ENCODE data around the gene FAM167B.
A peak's percentile ranks its signal among the peaks of the same experiment; 100 is the strongest.

Gene FAM167B

GRCh38 chr1:32239337-32239736 is 7.7 kb upstream of the FAM167B start:
- DNase-seq (ENCODE audit: low read depth in 2 of 2) = no peak
- TF ChIP-seq, protein P1, sequence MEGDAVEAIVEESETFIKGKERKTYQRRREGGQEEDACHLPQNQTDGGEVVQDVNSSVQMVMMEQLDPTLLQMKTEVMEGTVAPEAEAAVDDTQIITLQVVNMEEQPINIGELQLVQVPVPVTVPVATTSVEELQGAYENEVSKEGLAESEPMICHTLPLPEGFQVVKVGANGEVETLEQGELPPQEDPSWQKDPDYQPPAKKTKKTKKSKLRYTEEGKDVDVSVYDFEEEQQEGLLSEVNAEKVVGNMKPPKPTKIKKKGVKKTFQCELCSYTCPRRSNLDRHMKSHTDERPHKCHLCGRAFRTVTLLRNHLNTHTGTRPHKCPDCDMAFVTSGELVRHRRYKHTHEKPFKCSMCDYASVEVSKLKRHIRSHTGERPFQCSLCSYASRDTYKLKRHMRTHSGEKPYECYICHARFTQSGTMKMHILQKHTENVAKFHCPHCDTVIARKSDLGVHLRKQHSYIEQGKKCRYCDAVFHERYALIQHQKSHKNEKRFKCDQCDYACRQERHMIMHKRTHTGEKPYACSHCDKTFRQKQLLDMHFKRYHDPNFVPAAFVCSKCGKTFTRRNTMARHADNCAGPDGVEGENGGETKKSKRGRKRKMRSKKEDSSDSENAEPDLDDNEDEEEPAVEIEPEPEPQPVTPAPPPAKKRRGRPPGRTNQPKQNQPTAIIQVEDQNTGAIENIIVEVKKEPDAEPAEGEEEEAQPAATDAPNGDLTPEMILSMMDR (IDR thresholded peaks at IDR 0.05; ENCODE audit: low read depth, low read length) = no peak
- no peak overlapping the region for H3K4me3 ChIP-seq (replicated peaks in 1 of 2; ENCODE audit: low read depth in 2 of 2, low read length in 2 of 2)

DNA sequence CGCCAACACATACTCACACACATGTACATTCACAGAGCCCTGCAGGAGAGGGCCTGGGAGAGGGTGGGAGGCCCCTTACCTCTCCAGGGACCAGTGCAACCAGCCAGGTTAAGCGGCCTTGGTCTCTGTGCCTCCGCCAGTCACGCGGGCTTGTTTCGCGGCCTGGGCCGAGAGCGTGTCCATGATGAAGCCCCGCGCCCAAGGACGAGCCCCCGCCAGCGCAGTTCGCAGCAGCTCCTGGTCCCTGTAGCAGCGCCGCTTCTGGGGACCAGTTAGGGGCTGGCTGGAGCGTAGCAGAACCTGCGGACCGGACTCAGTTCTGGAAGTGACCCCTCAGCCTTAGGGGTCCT is 7.3 kb upstream of the FAM167B start:
- TF ChIP-seq, protein P1 (IDR thresholded peaks at IDR 0.05; ENCODE audit: low read depth, low read length) = no peak
- peak overlapping the region in 1 of 2 donors; percentile 62 for H3K4me3 ChIP-seq (replicated peaks in 1 of 2; ENCODE audit: low read depth in 2 of 2, low read length in 2 of 2)
- DNase-seq (ENCODE audit: low read depth in 2 of 2) = no peak

DNA sequence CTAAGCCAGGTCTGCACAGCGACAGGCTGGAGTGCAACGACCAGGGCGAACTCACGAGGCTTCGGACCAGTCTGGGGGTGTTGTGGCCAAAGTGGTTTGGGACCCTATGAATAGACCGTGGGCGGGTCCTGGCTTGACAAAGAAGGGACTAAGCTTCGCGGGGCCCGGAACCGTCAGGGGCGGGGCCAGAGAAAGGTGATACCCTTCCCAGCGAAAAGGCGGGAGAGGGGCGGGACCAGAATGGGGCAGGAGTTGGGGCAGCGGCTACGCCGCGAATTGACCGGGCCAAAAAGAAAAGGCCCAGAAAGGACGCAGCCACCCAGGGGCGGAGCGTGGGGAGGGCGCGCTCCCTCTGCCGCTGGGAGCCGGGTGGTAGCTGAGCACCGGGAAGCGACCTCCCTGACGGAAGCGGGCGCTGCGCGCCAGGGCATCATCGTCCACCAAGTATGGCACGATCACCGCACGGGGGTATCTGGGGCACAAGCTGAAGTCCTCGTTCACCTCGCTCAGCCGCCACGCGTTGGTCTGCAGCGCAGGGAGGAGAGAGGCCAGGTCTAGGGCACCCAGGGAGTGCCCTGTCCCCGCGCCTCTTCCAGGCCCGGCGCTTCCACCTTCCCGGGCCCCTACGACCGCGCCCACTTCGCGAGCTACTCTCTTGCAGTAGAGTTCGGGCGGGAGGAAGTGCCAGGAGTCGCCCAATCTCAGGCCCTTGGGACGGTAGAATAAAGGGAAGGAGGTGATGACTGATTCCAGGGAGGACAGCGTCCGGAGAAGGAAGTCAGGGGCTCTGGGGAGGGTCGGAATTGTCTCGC is 6.7 kb upstream of the FAM167B start:
- H3K4me3 ChIP-seq (replicated peaks in 1 of 2; ENCODE audit: low read depth in 2 of 2, low read length in 2 of 2) = peak overlapping the region; percentile 62 to 64
- TF ChIP-seq, protein P1 (IDR thresholded peaks at IDR 0.05; ENCODE audit: low read depth, low read length) = peak; percentile 17
- peak; percentile 34 to 54 for DNase-seq (ENCODE audit: low read depth in 2 of 2)

- H3K4me3 ChIP-seq (replicated peaks in 1 of 2; ENCODE audit: low read depth in 2 of 2, low read length in 2 of 2) = peak overlapping the region; percentile 62 to 64
- TF ChIP-seq, protein P1 (IDR thresholded peaks at IDR 0.05; ENCODE audit: low read depth, low read length) = no peak
- peak; percentile 47 to 61 for DNase-seq (ENCODE audit: low read depth in 2 of 2)
These were observed 5.8 kb upstream of the FAM167B start for GRCh38 chr1:32241001-32241763.

- TF ChIP-seq, protein P1 (IDR thresholded peaks at IDR 0.05; ENCODE audit: low read depth, low read length) = no peak
- peak; percentile 32 to 54 for DNase-seq (ENCODE audit: low read depth in 2 of 2)
- no peak overlapping the region for H3K4me3 ChIP-seq (replicated peaks in 1 of 2; ENCODE audit: low read depth in 2 of 2, low read length in 2 of 2)
These were observed 4.6 kb upstream of the FAM167B start for GRCh38 chr1:32242341-32242851.

DNA sequence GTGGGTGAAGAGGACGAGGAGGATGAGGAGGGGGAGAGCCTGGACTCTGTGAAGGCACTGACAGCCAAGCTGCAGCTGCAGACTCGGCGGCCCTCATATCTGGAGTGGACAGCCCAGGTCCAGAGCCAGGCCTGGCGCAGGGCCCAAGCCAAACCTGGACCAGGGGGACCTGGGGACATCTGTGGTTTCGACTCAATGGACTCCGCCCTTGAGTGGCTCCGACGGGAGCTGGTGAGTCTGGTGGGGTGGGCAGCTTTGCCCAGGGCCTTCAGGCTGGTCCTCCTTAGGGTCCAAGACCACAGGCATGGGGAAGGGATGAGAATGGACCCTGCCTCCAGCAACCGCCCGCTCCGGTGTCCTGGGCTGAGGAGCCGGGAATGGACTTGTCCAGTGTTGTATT is 430 bp downstream of the FAM167B start:
- TF ChIP-seq, protein P1 (IDR thresholded peaks at IDR 0.05; ENCODE audit: low read depth, low read length) = no peak
- H3K4me3 ChIP-seq (replicated peaks in 1 of 2; ENCODE audit: low read depth in 2 of 2, low read length in 2 of 2) = no peak overlapping the region
- no peak for DNase-seq (ENCODE audit: low read depth in 2 of 2)
